Stimulated activated CD4-positive, alpha-beta T cell treated with anti-CD3 and anti-CD28 coated beads, TNF-alpha, amount 100 ng/mL, for 4 hours (primary cell): ENCODE measurements around the gene ZNF675.
"Not testable (repeated sequence)": the region's sequence is repeated elsewhere in the genome, so short reads cannot be mapped to it uniquely, and the experiment has no call there.

ENCODE experiments used
- DNase-seq, 3 experiments: peaks; one replicate each; pipeline ENCODE4 v3.0.0-alpha.2; 2020; ENCODE audit warnings: low read depth in 3 of 3

ZNF675 gene

GRCh38 chr19:23686621-23687423 lies at the start of gene ZNF675:
Gene ZNF675 (minus strand): TSS chr19:23687212. CDS start chr19:23687033, 179 bp downstream.
- peak; percentile 60 to 76 (median 73) for DNase-seq

- not testable (repeated sequence) for DNase-seq
Measured at GRCh38 chr19:23730729-23731465, 43.9 kb upstream of the ZNF675 start.

- not testable (repeated sequence) for DNase-seq
Measured at GRCh38 chr19:23724161-23724560, 37.1 kb upstream of the ZNF675 start.

GRCh38 chr19:23718802-23719201 lies 31.8 kb upstream of the ZNF675 start:
- DNase-seq: no peak

DNA sequence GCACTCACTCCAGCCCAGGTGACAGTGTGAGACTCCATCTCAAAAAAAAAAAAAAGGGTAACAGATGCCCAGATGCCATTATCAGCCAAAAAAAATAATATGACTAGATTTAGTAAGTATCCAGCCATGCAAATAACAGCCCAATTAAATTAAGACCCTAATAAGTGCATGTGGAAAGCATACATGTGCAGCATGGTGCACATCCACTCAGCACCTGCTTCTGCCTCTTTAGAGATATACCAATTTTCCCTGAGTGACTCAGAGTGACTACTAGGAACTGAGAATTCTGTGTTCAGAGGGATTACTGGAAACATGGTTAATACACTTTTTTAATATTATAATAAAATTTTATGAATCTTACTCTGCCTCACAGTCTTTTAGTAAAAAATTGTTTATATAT lies 29.8 kb upstream of the ZNF675 start:
- no peak for DNase-seq

DNA sequence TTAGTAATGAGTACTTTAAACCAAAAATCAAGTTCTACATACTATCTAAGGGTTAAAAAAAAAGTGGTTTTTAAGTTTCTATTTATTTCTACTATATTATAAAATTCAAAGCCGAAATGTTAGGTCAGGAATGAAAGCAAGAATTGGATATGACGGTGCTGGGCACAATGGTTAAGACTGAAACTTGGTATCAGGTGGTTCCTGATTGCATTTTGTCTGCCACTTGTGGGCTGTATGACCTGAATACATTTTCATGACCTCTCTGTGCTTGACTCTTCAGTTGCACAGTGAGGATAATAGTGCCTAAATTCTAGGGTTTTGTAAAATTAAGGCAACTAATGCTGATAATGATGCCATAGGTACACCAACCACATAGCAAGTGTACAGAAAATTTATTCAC lies 22.3 kb upstream of the ZNF675 start:
- DNase-seq: no peak

GRCh38 chr19:23706657-23707056 lies 19.6 kb upstream of the ZNF675 start:
- no peak for DNase-seq

- no peak for DNase-seq
Measured at GRCh38 chr19:23699521-23699860, 12.5 kb upstream of the ZNF675 start.

- DNase-seq: no peak
Measured at GRCh38 chr19:23698711-23699520, 11.9 kb upstream of the ZNF675 start.

GRCh38 chr19:23692937-23693336 lies 5.9 kb upstream of the ZNF675 start:
- DNase-seq: not testable (repeated sequence)

- DNase-seq: no peak
Measured at GRCh38 chr19:23673132-23673531, 13.9 kb downstream of the ZNF675 start.

- not testable (repeated sequence) for DNase-seq
Measured at GRCh38 chr19:23668606-23669005, 18.4 kb downstream of the ZNF675 start.

- DNase-seq: no peak
Measured at GRCh38 chr19:23665651-23666410, 21.2 kb downstream of the ZNF675 start.

DNA sequence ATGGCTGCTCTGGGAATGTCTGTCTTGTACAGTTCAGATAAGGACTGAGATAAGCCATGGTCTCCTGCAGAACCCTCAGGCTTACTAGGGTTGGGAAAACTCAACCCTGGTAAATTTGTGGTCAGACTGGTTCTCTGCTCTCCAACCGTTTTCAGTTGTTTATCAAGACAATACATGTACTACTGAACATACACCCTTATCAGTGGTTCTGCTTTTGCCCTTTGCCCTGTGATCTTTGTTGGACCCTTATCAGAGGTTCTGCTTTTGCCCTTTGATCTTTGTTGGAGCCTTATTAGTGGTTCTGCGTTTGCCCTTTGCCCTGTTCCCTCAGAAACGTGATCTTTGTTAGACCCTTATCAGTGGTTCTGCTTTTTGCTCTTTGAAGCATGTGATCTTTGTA lies 37.2 kb downstream of the ZNF675 start:
- not testable (repeated sequence) for DNase-seq
